Hepatocyte (in vitro differentiated cells): ENCODE data around the gene PDE4D.

Experiments
- EZH2 ChIP-seq: fragments of 200-600 bp; sonication (generic); IDR thresholded peaks from 2 replicates; pipeline ENCODE4 v1.6.1; 2016; ENCODE audit warnings: antibody characterized with exemption, mild to moderate bottlenecking, borderline replicate concordance
- TF ChIP-seq, protein P1 (sequence below): fragments of 200-600 bp; sonication (generic); IDR thresholded peaks from 2 replicates; pipeline ENCODE4 v1.5.1; 2016; ENCODE audit warnings: antibody characterized with exemption, mild to moderate bottlenecking; ENCODE audit not compliant: poor library complexity

DNA sequence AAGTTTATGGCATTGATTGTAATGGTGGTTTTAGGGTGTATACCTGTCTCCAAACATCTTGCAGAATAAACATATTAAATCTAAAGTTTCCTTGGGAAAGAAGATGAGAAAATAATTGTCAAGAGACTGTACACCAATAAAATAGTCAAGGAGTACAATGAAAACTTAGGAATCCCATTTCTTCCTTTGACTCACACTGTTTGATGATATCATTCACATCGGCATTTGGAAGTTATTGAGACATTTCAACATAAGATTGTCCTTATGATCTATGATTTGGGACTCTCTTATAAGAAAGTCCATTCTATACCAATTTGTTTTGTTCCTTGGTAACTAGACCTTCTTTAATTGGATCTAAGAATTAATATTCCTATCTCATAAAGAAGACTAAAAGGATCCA lies 828.0 kb downstream of the PDE4D start:
- TF ChIP-seq, protein P1, sequence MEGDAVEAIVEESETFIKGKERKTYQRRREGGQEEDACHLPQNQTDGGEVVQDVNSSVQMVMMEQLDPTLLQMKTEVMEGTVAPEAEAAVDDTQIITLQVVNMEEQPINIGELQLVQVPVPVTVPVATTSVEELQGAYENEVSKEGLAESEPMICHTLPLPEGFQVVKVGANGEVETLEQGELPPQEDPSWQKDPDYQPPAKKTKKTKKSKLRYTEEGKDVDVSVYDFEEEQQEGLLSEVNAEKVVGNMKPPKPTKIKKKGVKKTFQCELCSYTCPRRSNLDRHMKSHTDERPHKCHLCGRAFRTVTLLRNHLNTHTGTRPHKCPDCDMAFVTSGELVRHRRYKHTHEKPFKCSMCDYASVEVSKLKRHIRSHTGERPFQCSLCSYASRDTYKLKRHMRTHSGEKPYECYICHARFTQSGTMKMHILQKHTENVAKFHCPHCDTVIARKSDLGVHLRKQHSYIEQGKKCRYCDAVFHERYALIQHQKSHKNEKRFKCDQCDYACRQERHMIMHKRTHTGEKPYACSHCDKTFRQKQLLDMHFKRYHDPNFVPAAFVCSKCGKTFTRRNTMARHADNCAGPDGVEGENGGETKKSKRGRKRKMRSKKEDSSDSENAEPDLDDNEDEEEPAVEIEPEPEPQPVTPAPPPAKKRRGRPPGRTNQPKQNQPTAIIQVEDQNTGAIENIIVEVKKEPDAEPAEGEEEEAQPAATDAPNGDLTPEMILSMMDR, result no peak
- no peak for TF ChIP-seq EZH2
